Measurements from ENCODE around the gene C14orf93. TPM values are rescaled to one million over a fixed set of nuclear protein-coding genes. Genes with fewer than 3 reads are reported as not detected.

C14orf93 gene
- total and polyA plus RNA-seq, 9 of the 15 experiments (the other 6 are each of a cell fraction or from before 2014, with no cell fraction given) = 2.2 to 22.4 (median 16.1) TPM

GRCh38 chr14:22972313-22972930 lies 37.5 kb downstream of the C14orf93 start:
- BruUV-seq (replicated peaks) = no TSS peak
- DNase-seq (ENCODE audit: extremely low read depth in 1 of 4, low spot score in 3 of 4) = no peak
- no peak for TF ChIP-seq ATF7 (IDR thresholded peaks at IDR 0.05)
- 16% methylated on average over 2 of the region's 2 CpGs for WGBS (ENCODE audit: insufficient coverage, low coverage, missing lambda C conversion rate)
- POLR2A ChIA-PET = interaction anchor here (0.5 to 2.7 kb wide), 12 partner anchors 10 to 316 kb away, joined by 3 to 18 read pairs (median 4); partner anchors contain the start of genes ACIN1, AJUBA, C14orf119 and HAUS4
- in situ Hi-C loops (cut with MboI) (no loop called here), intact Hi-C loops (cut with micrococcal nuclease) (loop anchor here (5.0 kb wide), 1 partner anchor 135 kb away; no protein-coding TSS in a partner anchor)
- H3K79me2 ChIP-seq (ENCODE audit: control insufficient read depth, insufficient read depth, low read length) = no peaks in the 10 kb centered on the region
- CTCF ChIA-PET (ENCODE audit: low intra/inter-chr PET ratio) = interaction anchor here (1.0 to 2.6 kb wide), 4 partner anchors 10 to 415 kb away, joined by 3 to 27 read pairs (median 14); partner anchors contain the start of genes AJUBA and CDH24
- H3K9ac ChIP-seq (ENCODE audit: insufficient read depth in 1 of 2, low read depth in 2 of 2, low read length in 2 of 2) = no peak overlapping the region
- H4K20me1 ChIP-seq (replicated peaks; ENCODE audit: control insufficient read depth, insufficient read depth, low read length) = no peaks in the 10 kb centered on the region
- H3K36me3 ChIP-seq (ENCODE audit: control insufficient read depth, insufficient read depth, low read length) = no peaks in the 10 kb centered on the region
- no peak for ATAC-seq
- H3K27me3 ChIP-seq (ENCODE audit: control insufficient read depth in 2 of 2, insufficient read depth in 2 of 2, low read length in 2 of 2) = no peaks in the 10 kb centered on the region
- no peaks in the 10 kb centered on the region for H3K9me1 ChIP-seq (ENCODE audit: control insufficient read depth, insufficient read depth, low read length)
- H2AFZ ChIP-seq (ENCODE audit: low read depth, low read length) = no peak overlapping the region
- no peaks in the 10 kb centered on the region for H3K9me3 ChIP-seq (replicated peaks; ENCODE audit: control insufficient read depth, insufficient read depth, low read depth, low read length)
- H3K27ac ChIP-seq (ENCODE audit: extremely low read depth, low read depth, low read length) = no peak overlapping the region
- H3K4me3 ChIP-seq = no peak overlapping the region
- no peak for FAIRE-seq
- H3K4me1 ChIP-seq (replicated peaks in 1 of 2; ENCODE audit: control insufficient read depth in 2 of 2, insufficient read depth in 2 of 2, low read length in 2 of 2) = peaks cover 9 to 12% of the 10 kb centered on the region in 2 experiments; a peak in 4 of 5 replicates
- no peak overlapping the region for H3K4me2 ChIP-seq (ENCODE audit: insufficient read depth, low read length)

DNA sequence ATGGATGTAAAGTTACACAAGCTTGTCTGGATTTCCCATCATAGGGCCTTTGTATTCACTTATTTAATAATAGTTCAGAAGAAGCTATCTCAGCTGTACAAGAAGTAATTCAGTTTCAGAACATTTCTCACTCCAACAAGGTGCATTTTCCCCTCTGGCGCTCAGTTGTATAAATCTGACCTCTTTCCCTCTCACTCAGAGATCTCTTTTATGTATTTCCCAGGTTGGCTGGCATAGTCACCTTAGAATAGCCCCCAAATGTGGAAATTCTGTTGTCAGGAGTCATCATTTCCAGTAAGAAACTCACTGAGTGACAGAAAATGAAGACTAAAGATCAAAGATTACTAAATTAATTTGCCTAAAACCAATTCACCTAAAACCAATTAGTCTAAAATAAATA lies 38.8 kb downstream of the C14orf93 start:
- intact Hi-C loops (cut with micrococcal nuclease) (loop anchor here (5.0 kb wide), 1 partner anchor 136 kb away; no protein-coding TSS in a partner anchor), in situ Hi-C loops (cut with MboI) (no loop called here)
- ATAC-seq (no peak), DNase-seq (ENCODE audit: extremely low read depth in 1 of 4, low spot score in 3 of 4) (no peak), FAIRE-seq (no peak)
- H3K9me3 ChIP-seq (replicated peaks; ENCODE audit: control insufficient read depth, insufficient read depth, low read depth, low read length) = no peaks in the 10 kb centered on the region
- H3K79me2 ChIP-seq (ENCODE audit: control insufficient read depth, insufficient read depth, low read length) = no peaks in the 10 kb centered on the region
- H3K4me3 ChIP-seq = no peak overlapping the region
- ChIA-PET CTCF (ENCODE audit: low intra/inter-chr PET ratio) (no interaction called here), POLR2A (interaction anchor here (0.6 kb wide), 1 partner anchor 16 kb away, joined by 4 read pairs; no protein-coding TSS in a partner anchor)
- no peak overlapping the region for H2AFZ ChIP-seq (ENCODE audit: low read depth, low read length)
- H3K27me3 ChIP-seq (ENCODE audit: control insufficient read depth in 2 of 2, insufficient read depth in 2 of 2, low read length in 2 of 2) = no peaks in the 10 kb centered on the region
- no peak overlapping the region for H3K9ac ChIP-seq (ENCODE audit: insufficient read depth in 1 of 2, low read depth in 2 of 2, low read length in 2 of 2)
- no peak overlapping the region for H3K27ac ChIP-seq (ENCODE audit: extremely low read depth, low read depth, low read length)
- no peaks in the 10 kb centered on the region for H3K36me3 ChIP-seq (ENCODE audit: control insufficient read depth, insufficient read depth, low read length)
- no peak overlapping the region for H3K4me2 ChIP-seq (ENCODE audit: insufficient read depth, low read length)
- no peaks in the 10 kb centered on the region for H4K20me1 ChIP-seq (replicated peaks; ENCODE audit: control insufficient read depth, insufficient read depth, low read length)
- peaks cover 0 to 5% of the 10 kb centered on the region in 2 experiments; a peak in 2 of 5 replicates for H3K4me1 ChIP-seq (replicated peaks in 1 of 2; ENCODE audit: control insufficient read depth in 2 of 2, insufficient read depth in 2 of 2, low read length in 2 of 2)
- no TSS peak for BruUV-seq (replicated peaks)
- no peaks in the 10 kb centered on the region for H3K9me1 ChIP-seq (ENCODE audit: control insufficient read depth, insufficient read depth, low read length)
- WGBS (ENCODE audit: insufficient coverage, low coverage, missing lambda C conversion rate) = 58% methylated on average over 1 of the region's 1 CpG
- TF ChIP-seq TBL1XR1 (IDR thresholded peaks at IDR 0.05; ENCODE audit: low read length in 2 of 2) = no peak
- no peak for TF ChIP-seq CREB1 (IDR thresholded peaks at IDR 0.05)
- no peak for TF ChIP-seq CREB1 (CRISPR knock-in tag; IDR thresholded peaks at IDR 0.05)
- no peak for TF ChIP-seq FOXK2 (conservative IDR thresholded peaks at IDR 0.05 in 1 of 2, IDR thresholded peaks at IDR 0.05 in 1 of 2; ENCODE audit: low read depth in 2 of 2)
- TF ChIP-seq SMC3 (conservative IDR thresholded peaks at IDR 0.05; ENCODE audit: insufficient read depth, low read depth, low read length) = no peak
- TF ChIP-seq RNF2 (IDR thresholded peaks at IDR 0.05) = no peak
- no peak for TF ChIP-seq MCM5 (IDR thresholded peaks at IDR 0.05; ENCODE audit: low read depth)
- no peak for TF ChIP-seq ZNF165 (CRISPR knock-in tag; IDR thresholded peaks at IDR 0.05; ENCODE audit: borderline replicate concordance)
- no peak for TF ChIP-seq PTRF (tag; IDR thresholded peaks at IDR 0.05)
- TF ChIP-seq GTF2E2 (tag; IDR thresholded peaks at IDR 0.05) = no peak
- TF ChIP-seq ZNF696 (CRISPR knock-in tag; conservative IDR thresholded peaks at IDR 0.05) = no peak
- TF ChIP-seq GABPB1 (CRISPR knock-in tag; IDR thresholded peaks at IDR 0.05) = no peak
- no peak for TF ChIP-seq NR2C1 (IDR thresholded peaks at IDR 0.05)
- no peak for TF ChIP-seq NR2C1 (tag; IDR thresholded peaks at IDR 0.05)
- TF ChIP-seq ZNF232 (CRISPR knock-in tag; IDR thresholded peaks at IDR 0.05) = no peak
- TF ChIP-seq, protein P1, sequence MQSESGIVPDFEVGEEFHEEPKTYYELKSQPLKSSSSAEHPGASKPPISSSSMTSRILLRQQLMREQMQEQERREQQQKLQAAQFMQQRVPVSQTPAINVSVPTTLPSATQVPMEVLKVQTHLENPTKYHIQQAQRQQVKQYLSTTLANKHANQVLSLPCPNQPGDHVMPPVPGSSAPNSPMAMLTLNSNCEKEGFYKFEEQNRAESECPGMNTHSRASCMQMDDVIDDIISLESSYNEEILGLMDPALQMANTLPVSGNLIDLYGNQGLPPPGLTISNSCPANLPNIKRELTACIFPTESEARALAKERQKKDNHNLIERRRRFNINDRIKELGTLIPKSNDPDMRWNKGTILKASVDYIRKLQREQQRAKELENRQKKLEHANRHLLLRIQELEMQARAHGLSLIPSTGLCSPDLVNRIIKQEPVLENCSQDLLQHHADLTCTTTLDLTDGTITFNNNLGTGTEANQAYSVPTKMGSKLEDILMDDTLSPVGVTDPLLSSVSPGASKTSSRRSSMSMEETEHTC (IDR thresholded peaks at IDR 0.05) = no peak
